Nephron progenitor cell (in vitro differentiated cells): ENCODE measurements around the gene PRAMEF15.
"Not testable (repeated sequence)": the region's sequence is repeated elsewhere in the genome, so short reads cannot be mapped to it uniquely, and the experiment has no call there.

Experiments used
- DNase-seq: peaks from one replicate; pipeline ENCODE4 v3.0.0; 2021
- H3K27ac Mint-ChIP-seq: 2 replicates; pipeline ENCODE4 v1.8.0; 2021; ENCODE audit warnings: mild to moderate bottlenecking, moderate library complexity, mixed read lengths
- H3K27me3 Mint-ChIP-seq: 2 replicates; pipeline ENCODE4 v1.8.0; 2021; ENCODE audit warnings: mild to moderate bottlenecking, low read depth, mixed read lengths; ENCODE audit not compliant: poor library complexity
- H3K36me3 Mint-ChIP-seq: 2 replicates; pipeline ENCODE4 v1.8.0; 2021; ENCODE audit warnings: low read depth, mixed read lengths
- H3K4me1 Mint-ChIP-seq: 2 replicates; pipeline ENCODE4 v1.8.0; 2021; ENCODE audit warnings: mixed read lengths
- H3K4me3 Mint-ChIP-seq: 2 replicates; pipeline ENCODE4 v1.8.0; 2021; ENCODE audit warnings: mild to moderate bottlenecking, moderate library complexity, mixed read lengths
- H3K9me3 Mint-ChIP-seq: 2 replicates; pipeline ENCODE4 v1.8.0; 2021; ENCODE audit warnings: mild to moderate bottlenecking, moderate library complexity, mixed read lengths
- CTCF ChIP-seq: fragments of 200-600 bp; sonication (generic); IDR thresholded peaks from 2 replicates; pipeline ENCODE4 v1.5.0; 2021; ENCODE audit warnings: antibody characterized with exemption

The PRAMEF15 gene

GRCh38 chr1:13356774-13357173, 41.4 kb downstream of the PRAMEF15 start:
- peaks cover 14% of the 10 kb centered on the region for H3K9me3 Mint-ChIP-seq
- TF ChIP-seq CTCF: peak; percentile 46
- H3K27ac Mint-ChIP-seq, H3K36me3 Mint-ChIP-seq, H3K4me3 Mint-ChIP-seq, H3K4me1 Mint-ChIP-seq, H3K27me3 Mint-ChIP-seq: not testable (repeated sequence)
- peak; percentile 27 for DNase-seq

DNA sequence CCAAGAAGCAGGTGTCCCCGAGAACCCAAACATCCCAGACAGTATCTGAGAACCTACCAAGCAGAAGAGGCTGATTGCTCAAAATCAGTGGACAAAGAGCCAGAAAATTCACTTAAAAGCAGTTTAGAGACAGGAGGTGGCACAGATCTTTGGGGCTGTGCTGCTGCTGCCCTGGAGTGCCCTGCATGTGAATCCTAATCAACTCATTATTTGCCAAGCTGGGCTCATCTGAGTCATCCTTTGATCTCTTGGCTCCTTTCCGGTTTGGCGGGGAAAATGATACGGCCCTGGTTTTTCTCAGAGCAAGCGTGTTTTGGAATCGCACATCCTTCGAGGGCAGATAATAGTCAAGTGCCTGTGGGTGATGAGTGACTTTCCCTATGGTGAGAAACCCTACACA, 47.0 kb downstream of the PRAMEF15 start:
- H3K4me3 Mint-ChIP-seq, H3K27me3 Mint-ChIP-seq, H3K4me1 Mint-ChIP-seq, H3K36me3 Mint-ChIP-seq, DNase-seq, H3K27ac Mint-ChIP-seq: not testable (repeated sequence)
- H3K9me3 Mint-ChIP-seq: peaks cover 15% of the 10 kb centered on the region

GRCh38 chr1:13364928-13365327, 49.5 kb downstream of the PRAMEF15 start:
- peaks cover 34% of the 10 kb centered on the region for H3K9me3 Mint-ChIP-seq
- not testable (repeated sequence) for H3K27ac Mint-ChIP-seq, H3K4me1 Mint-ChIP-seq, DNase-seq, H3K36me3 Mint-ChIP-seq, H3K27me3 Mint-ChIP-seq, H3K4me3 Mint-ChIP-seq

GRCh38 chr1:13366536-13366935, 51.2 kb downstream of the PRAMEF15 start:
- DNase-seq, H3K27me3 Mint-ChIP-seq, H3K36me3 Mint-ChIP-seq, H3K4me3 Mint-ChIP-seq, H3K4me1 Mint-ChIP-seq, H3K27ac Mint-ChIP-seq: not testable (repeated sequence)
- peaks cover 45% of the 10 kb centered on the region for H3K9me3 Mint-ChIP-seq

DNA sequence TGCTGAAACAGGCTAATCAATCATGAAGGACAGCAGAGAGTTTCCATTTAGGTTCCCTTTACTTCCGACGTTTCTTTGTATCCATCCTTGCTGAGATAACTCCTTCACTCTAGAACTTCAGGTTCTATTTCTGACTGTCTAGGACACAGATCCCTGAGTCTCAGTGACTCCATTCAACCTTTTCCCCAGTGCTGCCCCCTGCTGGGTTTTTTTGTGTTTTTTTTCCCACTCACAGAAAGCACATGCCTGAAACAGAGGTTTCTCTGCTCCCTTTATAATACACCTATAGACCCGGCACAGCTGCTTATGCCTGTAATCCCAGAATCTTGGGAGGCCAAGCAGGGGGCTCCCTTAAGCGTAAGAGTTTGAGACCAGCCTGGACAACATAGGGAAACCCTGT, 53.2 kb downstream of the PRAMEF15 start:
- not testable (repeated sequence) for H3K27ac Mint-ChIP-seq, H3K36me3 Mint-ChIP-seq, H3K4me1 Mint-ChIP-seq, H3K4me3 Mint-ChIP-seq, H3K27me3 Mint-ChIP-seq
- peaks cover 63% of the 10 kb centered on the region for H3K9me3 Mint-ChIP-seq
- peak; percentile 4 for DNase-seq
